Common myeloid progenitor, CD34-positive (primary cell): ENCODE results near the gene PTHLH.

Experiments used
- CTCF ChIA-PET: fragments of 350-600 bp; sonication (Branson Sonifier 250); formaldehyde crosslinking; loops from one replicate; lab custom pipeline; 2021; ENCODE audit warnings: antibody characterized with exemption; lab: Charles Lee
- POLR2A ChIA-PET: fragments of 350-600 bp; sonication (Branson Sonifier 250); formaldehyde crosslinking; loops from one replicate; lab custom pipeline; 2021; ENCODE audit warnings: antibody characterized with exemption; lab: Charles Lee
- DNase-seq, 3 donors: peaks; one replicate each; pipeline versions ENCODE4 v3.0.0 to v3.0.0-alpha.2; 2013
- H3K27ac ChIP-seq, 2 experiments: 1 replicate in 1 of 2; 2 replicates in 1 of 2; pipeline ENCODE4 v1.7.0; 2013; ENCODE audit warnings: inconsistent platforms in 2 of 2, low read length in 2 of 2, mild to moderate bottlenecking in 2 of 2, low read depth in 1 of 2, moderate library complexity in 1 of 2; ENCODE audit not compliant: severe bottlenecking in 2 of 2, insufficient read depth in 1 of 2, poor library complexity in 1 of 2
- H3K27me3 ChIP-seq, 5 experiments: replicated peaks in 2 of 5; 1 replicate in 3 of 5; 2 replicates in 2 of 5; pipeline versions ENCODE4 v1.6.1 to v1.7.0; 2013; ENCODE audit warnings: low read length in 4 of 5, mild to moderate bottlenecking in 2 of 5, moderate library complexity in 2 of 5, inconsistent platforms in 1 of 5; ENCODE audit not compliant: insufficient read depth in 5 of 5, control insufficient read depth in 4 of 5
- H3K36me3 ChIP-seq, 4 experiments: 1 replicate in 2 of 4; 2 replicates in 2 of 4; pipeline versions ENCODE4 v1.6.1 to v1.7.0; 2013; ENCODE audit warnings: low read length in 3 of 4, control low read depth in 1 of 4, mild to moderate bottlenecking in 1 of 4; ENCODE audit not compliant: control insufficient read depth in 4 of 4, insufficient read depth in 4 of 4
- H3K4me1 ChIP-seq, 4 experiments: 1 replicate in 3 of 4; 2 replicates in 1 of 4; pipeline versions ENCODE4 v1.6.1 to v1.7.1; 2013; ENCODE audit warnings: low read length in 3 of 4, mild to moderate bottlenecking in 3 of 4, control low read depth in 1 of 4, inconsistent platforms in 1 of 4, moderate library complexity in 1 of 4; ENCODE audit not compliant: control insufficient read depth in 4 of 4, insufficient read depth in 4 of 4; ENCODE audit errors: control extremely low read depth in 1 of 4
- H3K4me3 ChIP-seq, 7 experiments: 1 replicate in 4 of 7; 2 replicates in 3 of 7; pipeline versions ENCODE4 v1.5.1 to v1.7.0; 2013; ENCODE audit warnings: mild to moderate bottlenecking in 7 of 7, low read length in 6 of 7, moderate library complexity in 6 of 7, inconsistent platforms in 2 of 7, low read depth in 2 of 7, control low read depth in 1 of 7; ENCODE audit not compliant: insufficient read depth in 4 of 7, control insufficient read depth in 1 of 7; ENCODE audit errors: extremely low read depth in 1 of 7
- H3K9me3 ChIP-seq, 5 experiments: 1 replicate in 4 of 5; 2 replicates in 1 of 5; pipeline versions ENCODE4 v1.6.1 to v1.7.1; 2013; ENCODE audit warnings: low read length in 4 of 5, mild to moderate bottlenecking in 2 of 5, inconsistent platforms in 1 of 5, low read depth in 1 of 5, moderate library complexity in 1 of 5; ENCODE audit not compliant: control insufficient read depth in 4 of 5, insufficient read depth in 2 of 5; ENCODE audit errors: control extremely low read depth in 1 of 5
- WGBS: methylation state at CpG from one replicate; pipeline ENCODE4 v1.1.5; 2013; ENCODE audit not compliant: insufficient coverage; 5-methylcytosine and 5-hydroxymethylcytosine counted together

PTHLH gene

GRCh38 chr12:27969624-27970400, 2.7 kb downstream of the PTHLH start:
- Histone ChIP-seq H3K9me3 (no peaks in the 10 kb centered on the region), H3K4me3 (peak overlapping the region in 6 of 7 experiments; percentile 29 to 69 (median 58)), H3K36me3 (no peaks in the 10 kb centered on the region), H3K4me1 (peaks cover 0 to 29% (median 22%) of the 10 kb centered on the region in 4 experiments), H3K27me3 (peaks cover 37 to 98% (median 69%) of the 10 kb centered on the region in 5 experiments), H3K27ac (no peak overlapping the region)
- whole genome bisulfite sequencing, result 1% methylated on average over 21 of the region's 55 CpGs
- DNase-seq, result peak; percentile 42 to 81 (median 73)
- CTCF ChIA-PET, result no interaction called here
- POLR2A ChIA-PET, result no interaction called here

- POLR2A ChIA-PET, result no interaction called here
- WGBS, result 1% methylated on average over 28 of the region's 38 CpGs
- Histone ChIP-seq H3K27me3 (peaks cover 33 to 96% (median 65%) of the 10 kb centered on the region in 5 experiments), H3K27ac (no peak overlapping the region), H3K4me1 (peaks cover 0 to 27% (median 21%) of the 10 kb centered on the region in 4 experiments), H3K9me3 (no peaks in the 10 kb centered on the region), H3K36me3 (no peaks in the 10 kb centered on the region), H3K4me3 (peak overlapping the region in 6 of 7 experiments; percentile 29 to 69 (median 58))
- CTCF ChIA-PET, result no interaction called here
- DNase-seq, result peak in 2 of 3 donors; percentile 20 to 25
Observed at GRCh38 chr12:27968972-27969623, 3.4 kb downstream of the PTHLH start.

GRCh38 chr12:27967551-27968054, 4.9 kb downstream of the PTHLH start:
- H3K4me3 ChIP-seq, result no peak overlapping the region
- peaks cover 31 to 96% (median 62%) of the 10 kb centered on the region in 5 experiments for H3K27me3 ChIP-seq

GRCh38 chr12:27966870-27967269, 5.7 kb downstream of the PTHLH start:
- no peak overlapping the region for H3K27ac ChIP-seq
- peak in 2 of 3 donors; percentile 21 to 41 for DNase-seq

More at GRCh38 chr12:27967551-27968054, 4.9 kb downstream of the PTHLH start:
- H3K36me3 ChIP-seq, result no peaks in the 10 kb centered on the region
- no peaks in the 10 kb centered on the region for H3K9me3 ChIP-seq
- CTCF ChIA-PET, result no interaction called here
- H3K4me1 ChIP-seq, result peaks cover 0 to 27% (median 21%) of the 10 kb centered on the region in 4 experiments
- no peak for DNase-seq
- H3K27ac ChIP-seq, result no peak overlapping the region
- WGBS, result 100% methylated on average over 1 of the region's 2 CpGs
- POLR2A ChIA-PET, result no interaction called here

GRCh38 chr12:27965966-27966365, 6.6 kb downstream of the PTHLH start:
- Histone ChIP-seq H3K4me1 (peaks cover 0 to 23% (median 20%) of the 10 kb centered on the region in 4 experiments), H3K9me3 (no peaks in the 10 kb centered on the region), H3K4me3 (no peak overlapping the region), H3K27ac (no peak overlapping the region), H3K27me3 (peaks cover 25 to 89% (median 50%) of the 10 kb centered on the region in 5 experiments), H3K36me3 (no peaks in the 10 kb centered on the region)
- no CpG with 5 or more reads among the region's 2 CpGs for WGBS
- CTCF ChIA-PET, result interaction anchor here (1.0 kb wide), 1 partner anchor 16 kb away, joined by 3 read pairs; no protein-coding TSS in a partner anchor
- no peak for DNase-seq
- POLR2A ChIA-PET, result no interaction called here

More at GRCh38 chr12:27966870-27967269, 5.7 kb downstream of the PTHLH start:
- H3K4me1 ChIP-seq, result peaks cover 0 to 27% (median 21%) of the 10 kb centered on the region in 4 experiments
- peaks cover 31 to 94% (median 59%) of the 10 kb centered on the region in 5 experiments for H3K27me3 ChIP-seq
- ChIA-PET POLR2A (no interaction called here), CTCF (interaction anchor here (1.0 kb wide), 1 partner anchor 16 kb away, joined by 3 read pairs; no protein-coding TSS in a partner anchor)
- WGBS, result 65% methylated on average over 2 of the region's 2 CpGs
- H3K9me3 ChIP-seq, result no peaks in the 10 kb centered on the region
- H3K36me3 ChIP-seq, result no peaks in the 10 kb centered on the region
- no peak overlapping the region for H3K4me3 ChIP-seq

- no CpG with 5 or more reads among the region's 1 CpG for WGBS
- H3K27me3 ChIP-seq, result peaks cover 24 to 84% (median 46%) of the 10 kb centered on the region in 5 experiments
- H3K36me3 ChIP-seq, result no peaks in the 10 kb centered on the region
- H3K4me3 ChIP-seq, result no peak overlapping the region
- ChIA-PET POLR2A (no interaction called here), CTCF (no interaction called here)
- H3K9me3 ChIP-seq, result no peaks in the 10 kb centered on the region
- peaks cover 0 to 17% (median 15%) of the 10 kb centered on the region in 4 experiments for H3K4me1 ChIP-seq
- H3K27ac ChIP-seq, result no peak overlapping the region
- DNase-seq, result no peak
Observed at GRCh38 chr12:27965411-27965810, 7.1 kb downstream of the PTHLH start.
